GM12878 (cell line): ENCODE results near the gene WDR75. TPM values are rescaled to one million over a fixed set of nuclear protein-coding genes. Genes with fewer than 3 reads are reported as not detected.

Source experiments
- ATAC-seq: fragments of 200-7000 bp; cut with Tn5 transposase; 3 replicates; pipeline ENCODE4 v1.9.1; 2020; ENCODE audit warnings: mild to moderate bottlenecking, moderate library complexity
- BruUV-seq: library from RNA; stranded (reverse); fragments of 400-500 nt; replicated peaks from 2 replicates; lab custom pipeline; 2021; lab: Mats Ljungman, UMichigan
- CTCF ChIA-PET: fragments of 300-600 bp; sonication (Branson Sonifier 250); formaldehyde crosslinking; extraction: SDS; loops from one replicate; lab custom pipeline; 2021; ENCODE audit warnings: inconsistent platforms; lab: Yijun Ruan, JAX
- POLR2A ChIA-PET: fragments of 350-600 bp; formaldehyde crosslinking; extraction: SDS; loops from one replicate; lab custom pipeline; 2021; ENCODE audit warnings: inconsistent platforms; lab: Charles Lee
- RAD21 ChIA-PET: fragments of 300-600 bp; sonication (Branson Sonifier 250); formaldehyde crosslinking; loops from one replicate; lab custom pipeline; 2023; ENCODE audit warnings: antibody characterized with exemption; ENCODE audit not compliant: unreplicated experiment; lab: Charles Lee
- SMC1A ChIA-PET: fragments of 300-600 bp; sonication (Branson Sonifier 250); formaldehyde crosslinking; loops from one replicate; lab custom pipeline; 2023; ENCODE audit not compliant: unreplicated experiment, uncharacterized antibody; lab: Charles Lee
- DNase-seq: peaks from one replicate; pipeline ENCODE4 v3.0.0-alpha.2; 2011; ENCODE audit warnings: low read depth, low spot score
- FAIRE-seq: peaks from 3 replicates; lab custom pipeline; 2011; peaks lifted over from hg19 to GRCh38; lab: Jason Lieb, UNC
- H2AFZ ChIP-seq: 2 replicates; pipeline ENCODE4 v1.6.0; 2011; ENCODE audit warnings: low read depth, low read length, control low read depth; ENCODE audit not compliant: control insufficient read depth
- H3K27ac ChIP-seq: 2 replicates; pipeline ENCODE4 v1.5.1; 2011; ENCODE audit warnings: control low read depth; ENCODE audit not compliant: control insufficient read depth, insufficient read depth
- H3K27me3 ChIP-seq, 2 experiments: replicated peaks in 1 of 2; 2 replicates each; pipeline versions ENCODE4 v1.6.0 to v1.6.1; 2011; ENCODE audit warnings: low read length in 1 of 2; ENCODE audit not compliant: control insufficient read depth in 2 of 2, insufficient read depth in 2 of 2
- H3K36me3 ChIP-seq, 2 experiments: 2 replicates each; pipeline ENCODE4 v1.5.1; 2011; ENCODE audit warnings: low read length in 1 of 2; ENCODE audit not compliant: control insufficient read depth in 2 of 2, insufficient read depth in 2 of 2
- H3K4me1 ChIP-seq: 2 replicates; pipeline ENCODE4 v1.6.1; 2011; ENCODE audit warnings: mild to moderate bottlenecking, low read length, moderate library complexity, mixed read lengths; ENCODE audit not compliant: control insufficient read depth, insufficient read depth
- H3K4me2 ChIP-seq: 2 replicates; pipeline ENCODE4 v1.6.0; 2011; ENCODE audit warnings: control low read depth; ENCODE audit not compliant: control insufficient read depth, insufficient read depth
- H3K4me3 ChIP-seq: fragments of 200-600 bp; sonication (generic); 2 replicates; pipeline ENCODE4 v1.5.1; 2016
- H3K79me2 ChIP-seq: 2 replicates; pipeline ENCODE4 v1.6.0; 2011; ENCODE audit warnings: low read length; ENCODE audit not compliant: control insufficient read depth, insufficient read depth
- H3K9ac ChIP-seq: 2 replicates; pipeline ENCODE4 v1.8.0; 2011; ENCODE audit warnings: low read length, control low read depth, mixed read lengths; ENCODE audit not compliant: control insufficient read depth, insufficient read depth
- H3K9me3 ChIP-seq: replicated peaks from 3 replicates; pipeline ENCODE4 v1.5.1; 2011; ENCODE audit warnings: mild to moderate bottlenecking, low read length; ENCODE audit not compliant: control insufficient read depth, insufficient read depth
- H4K20me1 ChIP-seq: 2 replicates; pipeline ENCODE4 v1.6.0; 2011; ENCODE audit not compliant: control insufficient read depth, insufficient read depth
- ATF3 ChIP-seq: IDR thresholded peaks from 2 replicates; pipeline ENCODE4 v1.6.1; 2011; ENCODE audit warnings: low read depth, mild to moderate bottlenecking, low read length, moderate library complexity, borderline replicate concordance; ENCODE audit errors: extremely low read depth
- BCL11A ChIP-seq: IDR thresholded peaks from 2 replicates; pipeline ENCODE4 v1.6.1; 2011; ENCODE audit warnings: low read depth, low read length
- CBX3 ChIP-seq: fragments of 200-600 bp; sonication (generic); IDR thresholded peaks from 2 replicates; pipeline ENCODE4 v1.6.1; 2016; ENCODE audit warnings: low read depth, borderline replicate concordance
- HDAC6 ChIP-seq: fragments of 200-600 bp; sonication (generic); IDR thresholded peaks from one replicate; pipeline ENCODE4 v1.8.0; 2017; ENCODE audit warnings: antibody characterized with exemption; ENCODE audit not compliant: unreplicated experiment
- MYC ChIP-seq: IDR thresholded peaks from 2 replicates; pipeline ENCODE4 v1.6.1; 2011; ENCODE audit warnings: mild to moderate bottlenecking, low read length, moderate library complexity, inconsistent platforms; ENCODE audit not compliant: insufficient read depth, insufficient replicate concordance, insufficient read length, severe bottlenecking
- NFYB ChIP-seq: IDR thresholded peaks from 2 replicates; pipeline ENCODE4 v1.6.1; 2011; ENCODE audit warnings: low read depth, mild to moderate bottlenecking, low read length, improper control_type of control experiment, moderate library complexity; ENCODE audit not compliant: insufficient read depth
- RAD21 ChIP-seq: IDR thresholded peaks from 2 replicates; pipeline ENCODE4 v1.6.1; 2011; ENCODE audit warnings: mild to moderate bottlenecking, low read depth, low read length, moderate library complexity; ENCODE audit not compliant: insufficient read depth
- RBBP5 ChIP-seq: fragments of 200-600 bp; sonication (generic); conservative IDR thresholded peaks from 2 replicates; pipeline ENCODE4 v1.6.1; 2016
- TCF3 ChIP-seq: IDR thresholded peaks from 2 replicates; pipeline ENCODE4 v1.6.1; 2012; ENCODE audit warnings: low read depth, mild to moderate bottlenecking, low read length, borderline replicate concordance; ENCODE audit not compliant: insufficient read depth
- USF2 ChIP-seq: IDR thresholded peaks from 2 replicates; pipeline ENCODE4 v1.6.1; 2011; ENCODE audit warnings: low read depth, low read length, improper control_type of control experiment, borderline replicate concordance
- YBX1 ChIP-seq: fragments of 450-650 bp; IDR thresholded peaks from 2 replicates; pipeline ENCODE4 v1.6.1; 2016; ENCODE audit warnings: antibody characterized with exemption
- ZSCAN29 ChIP-seq: fragments of 450-650 bp; IDR thresholded peaks from 2 replicates; pipeline ENCODE4 v1.6.1; 2017; ENCODE audit warnings: mild to moderate bottlenecking, moderate library complexity
- WGBS: methylation state at CpG from one replicate; pipeline ENCODE4 v1.1.6; 2016; ENCODE audit warnings: low lambda C conversion rate; ENCODE audit not compliant: insufficient replicate concordance, insufficient coverage; ENCODE audit errors: missing lambda C conversion rate; 5-methylcytosine and 5-hydroxymethylcytosine counted together
- in situ Hi-C: fragments of 300-500 bp; cut with MboI; formaldehyde crosslinking; loops from 9 replicates; pipeline ENCODE4 v1.14.3; 2018; ENCODE audit warnings: mixed read lengths
- intact Hi-C: fragments of 100-400 bp; cut with micrococcal nuclease; formaldehyde crosslinking; loops from one replicate; pipeline ENCODE4 v1.14.2; 2022; ENCODE audit not compliant: unreplicated experiment
- polyA plus RNA-seq, 11 experiments: library from polyadenylated mRNA; depleted of rRNA in 4 of 11; unstranded in 6 of 11; stranded (reverse) in 5 of 11; fragments of >200 nt; fragmentation: Nextera tagmentation in 4 of 11; fragmentation: Illumina TruSeq in 1 of 11; extraction: Ambion mirVana in 4 of 11; extraction: Trizol in 1 of 11; gene quantifications; 1 replicate in 1 of 11; 2 replicates in 10 of 11; pipeline versions ENCODE4 v1.2.1 to v1.2.3, GENCODE V29; 2011 to 2016; ENCODE audit warnings: inconsistent platforms in 2 of 11, missing spikeins in 2 of 11, low read depth in 1 of 11
- total RNA-seq, 4 experiments: library from RNA; depleted of rRNA in 3 of 4; stranded (reverse); fragments of >200 nt in 3 of 4; fragmentation: Illumina TruSeq in 1 of 4; extraction: Trizol in 1 of 4; gene quantifications; 2 replicates each; pipeline versions ENCODE4 v1.2.1 to v1.2.3, GENCODE V29; 2013 to 2021

The WDR75 gene
- total and polyA plus RNA-seq, 10 of the 15 experiments (the other 5 are each of a cell fraction or from before 2014, with no cell fraction given), result 53.1 to 98.5 (median 71.5) TPM

GRCh38 chr2:189485146-189485545, 43.9 kb downstream of the WDR75 start:
- ChIA-PET RAD21 (no interaction called here), SMC1A (interaction anchor here (0.6 to 1.7 kb wide), 2 partner anchors 11 to 61 kb away, joined by 3 to 4 read pairs; no protein-coding TSS in a partner anchor), CTCF (no interaction called here), POLR2A (no interaction called here)
- Histone ChIP-seq H3K27ac (no peak overlapping the region), H3K9me3 (no peaks in the 10 kb centered on the region), H3K36me3 (no peaks in the 10 kb centered on the region), H3K79me2 (no peaks in the 10 kb centered on the region), H2AFZ (no peak overlapping the region), H3K27me3 (no peaks in the 10 kb centered on the region; a peak in 1 of 4 replicates), H4K20me1 (no peaks in the 10 kb centered on the region), H3K4me1 (no peaks in the 10 kb centered on the region), H3K4me2 (no peak overlapping the region), H3K9ac (no peak overlapping the region), H3K4me3 (no peak overlapping the region)
- no peak for TF ChIP-seq RAD21
- TF ChIP-seq MYC, result no peak
- no peak for TF ChIP-seq BCL11A
- TF ChIP-seq HDAC6, result no peak
- no peak for TF ChIP-seq ZSCAN29
- TF ChIP-seq YBX1, result no peak
- no peak for TF ChIP-seq RBBP5
- no peak for TF ChIP-seq CBX3
- TF ChIP-seq ATF3, result no peak
- TF ChIP-seq TCF3, result no peak
- no peak for TF ChIP-seq NFYB
- no peak for TF ChIP-seq USF2
- in situ Hi-C loops (no loop called here), intact Hi-C loops (no loop called here)
- no TSS peak for BruUV-seq
- FAIRE-seq (no peak), ATAC-seq (no peak), DNase-seq (no peak)
- WGBS, result 47% methylated on average over 2 of the region's 2 CpGs
